GM13976 (cell line): ENCODE measurements around the gene ROPN1B.

Experiments used
- DNase-seq: peaks from one replicate; pipeline ENCODE4 v3.0.0; 2012; ENCODE audit warnings: low spot score
- CTCF ChIP-seq: IDR thresholded peaks from 2 replicates; pipeline ENCODE4 v1.5.1; 2012; ENCODE audit warnings: borderline replicate concordance, mild to moderate bottlenecking; ENCODE audit not compliant: insufficient read depth; ENCODE audit errors: extremely low read depth, missing control alignments, control extremely low read depth
- in situ Hi-C: fragments of 300-500 bp; cut with MboI; formaldehyde crosslinking; loops from one replicate; pipeline ENCODE4 v1.12.0; 2022; ENCODE audit warnings: low sequenced_read_pairs, mixed read lengths, inconsistent platforms; ENCODE audit not compliant: unreplicated experiment

The ROPN1B gene

GRCh38 chr3:126028096-126028495 is 59.1 kb downstream of the ROPN1B start:
- TF ChIP-seq CTCF: no peak
- no peak for DNase-seq
- in situ Hi-C loops: no loop called here

GRCh38 chr3:126029241-126029640 is 60.3 kb downstream of the ROPN1B start:
- TF ChIP-seq CTCF: no peak
- in situ Hi-C loops: no loop called here
- DNase-seq: no peak

- in situ Hi-C loops: no loop called here
- no peak for TF ChIP-seq CTCF
- no peak for DNase-seq
These were observed 61.5 kb downstream of the ROPN1B start for GRCh38 chr3:126030455-126030854.

GRCh38 chr3:126031981-126032471 is 63.0 kb downstream of the ROPN1B start:
- no peak for TF ChIP-seq CTCF
- in situ Hi-C loops: no loop called here

More at GRCh38 chr3:126031981-126032471, 63.0 kb downstream of the ROPN1B start:
- no peak for DNase-seq
